CD4-positive, alpha-beta T cell treated with Interleukin-12 subunit alpha and Interleukin-12 subunit beta, for 1 hour (primary cell): ENCODE results near the gene GPAT3.

Experiments used
- DNase-seq: peaks from one replicate; pipeline ENCODE4 v3.0.0-alpha.2; 2020

Gene GPAT3

DNA sequence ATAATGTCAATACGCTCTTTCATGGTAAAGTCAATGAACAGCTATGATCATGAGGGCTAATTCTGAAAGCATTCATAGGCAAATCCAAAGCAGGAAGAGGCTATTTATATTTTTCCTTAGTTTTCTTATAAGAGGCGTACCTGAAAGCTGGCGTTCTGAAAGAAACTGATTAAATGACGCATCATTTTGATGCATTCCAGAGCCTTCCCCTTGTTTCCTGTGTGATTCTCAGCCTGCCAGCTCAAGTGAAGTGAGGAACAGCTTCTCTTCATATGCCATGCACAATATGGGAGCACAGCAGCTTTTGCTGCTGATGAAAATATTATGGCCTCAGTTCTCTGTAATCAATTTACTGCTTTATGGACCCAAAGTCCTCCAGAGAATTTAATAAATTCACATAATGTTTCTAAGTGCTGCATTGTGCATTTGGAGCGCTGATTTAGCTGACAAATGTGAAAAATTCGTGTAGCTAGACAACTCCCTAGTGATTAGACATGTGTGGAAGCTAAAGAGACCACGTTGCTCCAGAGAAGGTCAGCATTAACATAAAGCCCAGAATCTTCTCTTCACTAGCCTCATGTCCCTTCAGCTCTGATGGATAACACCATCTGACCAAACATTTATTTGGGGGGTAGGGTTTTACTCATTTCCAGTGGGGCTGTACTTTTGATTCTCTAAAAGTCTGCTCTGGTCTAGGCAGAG is 110.8 kb downstream of the GPAT3 start:
- DNase-seq: no peak

DNA sequence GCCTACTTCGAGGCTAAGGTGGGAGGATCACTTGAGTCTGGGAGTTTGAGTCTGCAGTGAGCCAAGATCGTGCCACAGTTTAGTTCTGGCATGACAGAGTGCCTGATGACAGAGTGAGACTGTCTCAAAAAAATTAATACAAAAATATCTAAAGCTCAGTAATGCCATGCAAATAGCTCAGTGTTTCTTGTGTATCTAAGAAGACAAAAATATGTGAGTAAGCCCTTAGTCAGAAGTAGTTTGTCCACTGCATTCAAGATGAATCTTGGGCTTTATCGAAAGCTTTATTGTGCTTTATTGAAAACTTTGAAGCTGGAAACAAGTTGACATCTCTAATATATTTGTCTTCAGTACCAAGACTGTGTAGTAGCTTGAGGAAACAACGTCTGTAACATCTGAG is 115.9 kb downstream of the GPAT3 start:
- DNase-seq: no peak
